Stomach smooth muscle (tissue), 2 donors: ENCODE measurements around the gene IL20.
"Not testable (repeated sequence)": the region's sequence is repeated elsewhere in the genome, so short reads cannot be mapped to it uniquely, and the experiment has no call there.

ENCODE experiments used
- H3K27ac ChIP-seq: one replicate; pipeline ENCODE4 v1.7.0; 2013; ENCODE audit warnings: mild to moderate bottlenecking, low read length, inconsistent platforms
- H3K27me3 ChIP-seq, 2 donors: one replicate each; pipeline ENCODE4 v1.7.0; 2013; ENCODE audit warnings: low read length in 2 of 2; ENCODE audit not compliant: insufficient read depth in 2 of 2, control insufficient read depth in 1 of 2
- H3K36me3 ChIP-seq, 2 donors: one replicate each; pipeline ENCODE4 v1.7.0; 2013; ENCODE audit warnings: low read length in 2 of 2; ENCODE audit not compliant: control insufficient read depth in 2 of 2, insufficient read depth in 2 of 2
- H3K4me1 ChIP-seq: one replicate; pipeline ENCODE4 v1.7.0; 2013; ENCODE audit warnings: low read length; ENCODE audit not compliant: control insufficient read depth, insufficient read depth
- H3K4me3 ChIP-seq, 2 donors: one replicate each; pipeline ENCODE4 v1.7.0; 2013; ENCODE audit warnings: low read length in 2 of 2
- H3K9ac ChIP-seq, 2 donors: one replicate each; pipeline ENCODE4 v1.7.0; 2013; ENCODE audit warnings: low read length in 2 of 2, mild to moderate bottlenecking in 1 of 2
- H3K9me3 ChIP-seq, 2 donors: one replicate each; pipeline ENCODE4 v1.7.0; 2013; ENCODE audit warnings: low read length in 2 of 2; ENCODE audit not compliant: control insufficient read depth in 2 of 2
- donor health status: healthy.
- donor health status: Pancreatic carcinoma.

IL20 gene

GRCh38 chr1:206842854-206843253 is 22.6 kb upstream of the IL20 start:
- Histone ChIP-seq H3K36me3 (no peaks in the 10 kb centered on the region), H3K9ac (no peak overlapping the region), H3K4me3 (no peak overlapping the region), H3K4me1 (no peaks in the 10 kb centered on the region), H3K27me3 (peaks cover 0 to 2% of the 10 kb centered on the region in 2 donors), H3K27ac (no peak overlapping the region), H3K9me3 (no peaks in the 10 kb centered on the region)

GRCh38 chr1:206843626-206844025 is 21.8 kb upstream of the IL20 start:
- no peaks in the 10 kb centered on the region for H3K4me1 ChIP-seq
- no peak overlapping the region for H3K9ac ChIP-seq
- H3K27ac ChIP-seq, result no peak overlapping the region
- H3K4me3 ChIP-seq, result no peak overlapping the region
- no peaks in the 10 kb centered on the region for H3K36me3 ChIP-seq
- H3K9me3 ChIP-seq, result no peaks in the 10 kb centered on the region
- H3K27me3 ChIP-seq, result peaks cover 0 to 2% of the 10 kb centered on the region in 2 donors

- Histone ChIP-seq H3K36me3 (no peaks in the 10 kb centered on the region), H3K9me3 (no peaks in the 10 kb centered on the region), H3K27me3 (peaks cover 0 to 2% of the 10 kb centered on the region in 2 donors), H3K27ac (no peak overlapping the region), H3K9ac (no peak overlapping the region), H3K4me3 (no peak overlapping the region), H3K4me1 (no peaks in the 10 kb centered on the region)
Measured at GRCh38 chr1:206846487-206846886, 18.9 kb upstream of the IL20 start.

GRCh38 chr1:206847337-206847834 is 18.0 kb upstream of the IL20 start:
- H3K4me1 ChIP-seq, result no peaks in the 10 kb centered on the region
- H3K4me3 ChIP-seq, result no peak overlapping the region
- H3K36me3 ChIP-seq, result no peaks in the 10 kb centered on the region
- H3K27me3 ChIP-seq, result peaks cover 0 to 2% of the 10 kb centered on the region in 2 donors
- H3K27ac ChIP-seq, result no peak overlapping the region
- no peak overlapping the region for H3K9ac ChIP-seq
- H3K9me3 ChIP-seq, result no peaks in the 10 kb centered on the region

GRCh38 chr1:206847946-206848345 is 17.5 kb upstream of the IL20 start:
- Histone ChIP-seq H3K4me3 (no peak overlapping the region), H3K27ac (no peak overlapping the region)

GRCh38 chr1:206850401-206850800 is 15.0 kb upstream of the IL20 start:
- Histone ChIP-seq H3K9me3 (no peaks in the 10 kb centered on the region), H3K36me3 (no peaks in the 10 kb centered on the region), H3K9ac (no peak overlapping the region), H3K4me1 (no peaks in the 10 kb centered on the region), H3K27me3 (no peaks in the 10 kb centered on the region), H3K4me3 (no peak overlapping the region), H3K27ac (no peak overlapping the region)

More at GRCh38 chr1:206847946-206848345, 17.5 kb upstream of the IL20 start:
- Histone ChIP-seq H3K4me1 (no peaks in the 10 kb centered on the region), H3K27me3 (peaks cover 0 to 2% of the 10 kb centered on the region in 2 donors), H3K36me3 (no peaks in the 10 kb centered on the region), H3K9ac (no peak overlapping the region), H3K9me3 (no peaks in the 10 kb centered on the region)

GRCh38 chr1:206851341-206852010 is 13.9 kb upstream of the IL20 start:
- H3K9ac ChIP-seq, result no peak overlapping the region
- H3K4me3 ChIP-seq, result no peak overlapping the region
- no peaks in the 10 kb centered on the region for H3K27me3 ChIP-seq
- no peaks in the 10 kb centered on the region for H3K4me1 ChIP-seq
- H3K9me3 ChIP-seq, result no peaks in the 10 kb centered on the region
- no peaks in the 10 kb centered on the region for H3K36me3 ChIP-seq
- no peak overlapping the region for H3K27ac ChIP-seq

GRCh38 chr1:206852662-206853061 is 12.8 kb upstream of the IL20 start:
- H3K27ac ChIP-seq, H3K4me1 ChIP-seq, H3K9me3 ChIP-seq, H3K36me3 ChIP-seq, H3K4me3 ChIP-seq, H3K27me3 ChIP-seq, H3K9ac ChIP-seq: not testable (repeated sequence)

GRCh38 chr1:206853696-206854095 is 11.7 kb upstream of the IL20 start:
- H3K9ac ChIP-seq, H3K9me3 ChIP-seq, H3K36me3 ChIP-seq, H3K4me1 ChIP-seq, H3K27me3 ChIP-seq, H3K4me3 ChIP-seq, H3K27ac ChIP-seq: not testable (repeated sequence)

- H3K9ac ChIP-seq, result no peak overlapping the region
- no peaks in the 10 kb centered on the region for H3K9me3 ChIP-seq
- no peak overlapping the region for H3K27ac ChIP-seq
- H3K36me3 ChIP-seq, result no peaks in the 10 kb centered on the region
- H3K4me1 ChIP-seq, result no peaks in the 10 kb centered on the region
- no peak overlapping the region for H3K4me3 ChIP-seq
- H3K27me3 ChIP-seq, result peaks cover 0 to 5% of the 10 kb centered on the region in 2 donors
Measured at GRCh38 chr1:206854401-206855129, 10.9 kb upstream of the IL20 start.

- H3K36me3 ChIP-seq, result no peaks in the 10 kb centered on the region
- no peaks in the 10 kb centered on the region for H3K4me1 ChIP-seq
- no peak overlapping the region for H3K9ac ChIP-seq
- no peak overlapping the region for H3K27ac ChIP-seq
- peaks cover 0 to 5% of the 10 kb centered on the region in 2 donors for H3K27me3 ChIP-seq
- H3K9me3 ChIP-seq, result no peaks in the 10 kb centered on the region
- no peak overlapping the region for H3K4me3 ChIP-seq
Measured at GRCh38 chr1:206855859-206856258, 9.6 kb upstream of the IL20 start.
